HS-5 (cell line): ENCODE data around the gene WFDC10B.
"Not testable (repeated sequence)": the region's sequence is repeated elsewhere in the genome, so short reads cannot be mapped to it uniquely, and the experiment has no call there.

Experiments used
- DNase-seq: peaks from one replicate; pipeline ENCODE4 v3.0.0-alpha.2; 2012; ENCODE audit warnings: low read depth

WFDC10B gene

DNA sequence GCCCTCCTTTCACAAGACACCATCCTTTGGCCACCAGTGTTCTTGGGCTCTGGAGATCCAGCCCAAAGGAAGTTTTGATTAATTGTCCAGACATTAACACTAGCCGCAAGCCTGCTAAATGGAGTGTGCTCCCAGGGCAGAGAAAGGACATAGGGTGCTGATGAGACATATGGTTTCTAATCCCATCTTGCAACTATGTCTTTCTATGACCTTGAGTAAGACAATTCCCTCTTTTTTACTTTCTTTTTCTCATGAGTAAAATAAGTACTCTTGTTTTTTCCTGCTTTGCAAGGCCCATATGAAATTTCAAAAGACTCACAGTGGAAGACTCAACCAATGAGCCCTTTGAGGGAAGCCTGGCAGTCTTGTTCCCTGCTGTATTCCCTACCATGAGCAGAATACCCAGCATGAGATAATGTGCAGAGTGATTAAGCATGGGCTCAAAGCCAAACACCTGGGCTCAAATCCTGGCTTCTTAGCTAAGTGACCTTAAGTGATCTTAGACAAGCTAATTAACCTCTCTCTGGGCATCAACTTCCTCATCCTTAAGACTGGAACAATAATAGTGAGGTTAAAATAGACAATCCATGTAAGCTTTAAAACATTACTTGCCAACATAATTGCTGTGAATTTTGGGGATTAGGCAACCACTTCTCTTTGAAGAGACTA, at the start of gene WFDC10B:
TSS of gene WFDC10B (minus strand) at position 51 of the 669 bp plus-strand sequence. CDS start 19,027 bp downstream, outside the sequence.
- DNase-seq, result no peak

- no peak for DNase-seq
Measured at GRCh38 chr20:45752746-45753145, 47.9 kb upstream of the WFDC10B start.

DNA sequence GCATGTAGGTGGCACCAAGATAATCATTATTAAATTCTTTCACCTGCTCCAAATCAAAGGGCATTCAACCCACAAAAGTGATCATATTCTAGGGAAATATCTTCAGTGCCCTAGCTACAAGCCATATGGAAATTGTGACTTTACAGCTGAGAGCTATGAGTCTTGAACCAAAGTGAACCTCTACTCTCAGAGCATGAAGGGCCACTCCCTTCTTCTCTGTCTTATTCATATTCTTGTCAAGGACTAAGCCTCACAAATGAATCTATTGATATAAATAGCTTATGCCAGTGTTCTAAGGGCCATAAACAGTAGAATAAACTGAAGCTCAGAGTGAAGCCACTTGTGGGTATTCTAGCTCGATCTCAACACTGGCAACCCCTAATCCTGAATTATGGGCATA, 46.9 kb upstream of the WFDC10B start:
- DNase-seq, result no peak

GRCh38 chr20:45745015-45745414, 40.2 kb upstream of the WFDC10B start:
- no peak for DNase-seq

DNA sequence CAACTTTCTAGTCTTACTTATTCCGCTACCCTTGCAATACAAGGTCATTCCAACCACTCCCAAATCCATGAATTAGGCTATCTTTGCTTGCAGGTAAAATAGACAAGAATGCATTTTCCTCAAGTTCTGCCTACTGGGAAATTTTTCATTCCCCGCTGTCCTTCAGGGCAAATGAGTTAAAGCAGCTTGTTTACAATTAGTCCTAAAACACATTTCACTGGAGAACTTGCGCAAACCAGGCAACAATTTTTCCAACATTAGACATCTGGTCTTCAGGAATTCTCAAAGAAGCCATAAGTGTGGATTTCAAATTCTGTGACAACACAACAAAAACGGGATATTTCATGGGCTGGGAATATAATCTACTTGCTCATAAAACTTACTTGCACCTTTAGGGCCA, 37.8 kb upstream of the WFDC10B start:
- no peak for DNase-seq

DNA sequence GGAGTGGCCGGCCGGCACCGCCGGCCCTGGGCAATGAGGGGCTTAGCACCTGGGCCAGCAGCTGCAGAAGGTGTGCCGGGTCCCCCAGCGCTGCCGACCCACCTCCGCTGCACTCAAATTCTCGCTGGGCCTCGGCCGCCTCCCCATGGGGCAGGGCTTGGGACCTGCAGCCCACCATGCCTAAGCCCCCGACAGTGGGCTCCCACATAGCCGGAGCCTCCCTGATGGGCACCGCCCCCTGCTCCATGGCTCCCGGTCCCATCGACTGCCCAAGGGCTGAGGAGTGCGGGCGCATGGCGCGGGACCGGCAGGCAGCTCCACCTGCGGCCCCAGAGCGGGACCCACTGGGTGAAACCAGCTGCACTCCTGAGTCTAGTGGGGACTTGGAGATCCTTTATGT, 31.2 kb upstream of the WFDC10B start:
- no peak for DNase-seq

DNA sequence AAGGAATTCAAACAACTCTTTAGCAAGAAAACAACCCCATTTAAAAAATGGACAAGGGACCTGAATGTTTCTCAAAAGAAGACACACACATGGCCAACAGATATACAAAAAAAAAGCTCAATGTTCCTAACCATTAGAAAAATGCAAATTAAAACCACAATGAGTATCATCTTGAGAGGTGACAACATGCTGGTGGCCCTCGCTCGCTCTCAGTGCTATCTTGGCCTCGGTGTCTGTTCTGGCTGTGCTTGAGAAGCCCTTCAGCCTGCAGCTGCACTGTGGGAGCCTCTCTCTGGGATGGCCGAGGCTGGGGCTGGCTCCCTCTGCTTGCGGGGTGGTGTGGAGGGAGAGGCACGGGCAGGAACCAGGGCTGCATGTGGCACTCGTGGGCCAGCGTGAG, 30.7 kb upstream of the WFDC10B start:
- no peak for DNase-seq

DNA sequence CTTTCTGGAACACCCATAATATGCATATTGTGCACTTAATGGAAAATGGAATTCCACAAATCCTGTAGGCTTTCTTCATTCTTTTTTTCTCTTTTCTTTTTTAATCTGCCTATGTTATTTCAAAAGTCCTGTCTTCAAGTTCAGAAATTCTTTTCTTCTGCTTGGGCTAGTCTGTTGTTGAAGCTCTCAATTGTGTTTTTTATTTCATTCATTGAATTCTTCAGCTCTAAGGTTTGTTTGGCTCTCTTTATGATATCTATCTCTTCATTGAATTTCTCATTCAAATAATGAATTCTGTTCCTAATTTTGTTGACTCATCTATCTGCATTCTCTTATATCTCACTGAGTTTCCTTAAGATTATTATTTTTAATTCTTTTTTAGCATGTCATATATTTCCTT, 27.4 kb upstream of the WFDC10B start:
- no peak for DNase-seq

- DNase-seq, result no peak
Measured at GRCh38 chr20:45727044-45727443, 22.2 kb upstream of the WFDC10B start.

- no peak for DNase-seq
Measured at GRCh38 chr20:45725134-45725533, 20.3 kb upstream of the WFDC10B start.

- no peak for DNase-seq
Measured at GRCh38 chr20:45722047-45722446, 17.2 kb upstream of the WFDC10B start, which contains the start of gene SPINT4. TSS of gene SPINT4 (plus strand) at chr20:45722347. CDS start at chr20:45722368, 21 bp downstream.

DNA sequence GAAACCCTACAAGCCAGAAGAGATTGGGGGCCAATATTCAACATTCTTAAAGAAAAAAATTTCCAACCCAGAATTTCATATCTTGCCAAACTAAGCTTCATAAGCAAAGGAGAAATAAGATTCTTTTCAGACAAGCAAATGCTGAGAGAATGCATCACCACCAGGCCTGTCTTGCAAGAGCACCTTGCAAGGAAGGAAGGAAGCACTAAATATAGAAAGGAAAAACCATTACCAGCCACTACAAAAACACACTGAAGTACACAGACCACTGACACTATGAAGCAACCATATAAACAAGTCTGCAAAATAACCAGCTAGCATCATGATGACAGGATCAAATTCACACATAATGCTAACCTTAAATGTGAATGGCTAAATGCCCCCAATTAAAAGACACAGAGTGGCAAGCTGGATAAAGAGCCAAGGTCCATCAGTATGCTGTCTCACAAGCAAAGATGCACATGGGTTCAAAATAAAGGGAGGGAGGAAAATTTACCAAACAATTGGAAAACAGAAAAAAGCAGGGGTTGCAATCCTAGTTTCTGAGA, 11.4 kb upstream of the WFDC10B start:
- not testable (repeated sequence) for DNase-seq

DNA sequence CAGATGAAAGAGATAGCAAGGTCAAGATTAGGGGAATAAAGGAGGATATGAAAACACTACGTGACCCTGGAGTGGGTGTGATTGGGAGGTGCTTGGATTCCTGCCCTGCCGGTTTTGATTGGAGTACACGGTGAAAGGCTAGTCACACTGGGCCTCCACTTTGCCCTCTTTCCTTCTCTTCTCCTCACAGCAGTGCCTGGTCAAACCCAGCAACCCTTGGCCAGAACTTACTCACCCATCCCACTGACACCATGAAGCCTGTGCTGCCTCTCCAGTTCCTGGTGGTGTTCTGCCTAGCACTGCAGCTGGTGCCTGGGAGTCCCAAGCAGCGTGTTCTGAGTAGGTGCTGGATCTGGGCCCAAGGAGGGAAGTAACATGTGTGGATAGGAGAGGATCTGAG, 2.9 kb downstream of the WFDC10B start, which contains the start of gene WFDC13:
TSS of gene WFDC13 (plus strand) at position 166 of the 400 bp plus-strand sequence. CDS start at position 252, 86 bp downstream.
- DNase-seq, result no peak

GRCh38 chr20:45701104-45701503, 3.7 kb downstream of the WFDC10B start:
- no peak for DNase-seq

DNA sequence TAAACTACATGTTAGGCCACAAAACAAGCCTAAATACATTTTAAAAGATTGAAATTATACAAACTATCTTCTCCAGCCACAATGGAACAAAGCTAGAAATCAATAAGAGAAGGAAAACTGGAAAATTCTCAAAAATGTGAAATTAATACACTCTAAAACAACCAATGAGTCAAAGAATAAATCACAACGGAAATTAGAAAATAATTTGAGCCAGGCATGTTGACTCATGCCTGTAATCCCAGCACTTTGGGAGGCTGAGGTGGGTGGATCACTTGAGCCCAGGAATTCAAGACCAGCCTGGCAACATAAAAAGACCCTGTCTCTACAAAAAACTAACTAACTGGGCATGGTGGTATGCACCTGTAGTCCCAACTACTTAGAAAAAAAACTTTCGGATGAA, 9.3 kb downstream of the WFDC10B start:
- DNase-seq, result no peak

DNA sequence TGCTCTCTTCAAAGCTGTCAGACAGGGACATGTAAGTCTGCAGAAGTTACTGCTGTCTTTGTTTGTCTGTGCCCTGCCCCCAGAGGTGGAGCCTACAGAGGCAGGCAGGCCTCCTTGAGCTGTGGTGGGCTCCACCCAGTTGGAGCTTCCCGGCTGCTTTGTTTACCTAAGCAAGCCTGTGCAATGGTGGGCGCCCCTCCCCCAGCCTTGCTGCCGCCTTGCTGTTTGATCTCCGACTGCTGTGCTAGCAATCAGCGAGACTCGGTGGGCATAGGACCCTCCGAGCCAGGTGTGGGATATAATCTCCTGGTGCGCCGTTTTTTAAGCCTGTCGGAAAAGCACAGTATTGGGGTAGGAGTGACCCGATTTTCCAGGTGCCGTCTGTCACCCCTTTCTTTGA, 11.5 kb downstream of the WFDC10B start:
- DNase-seq, result not testable (repeated sequence)

- DNase-seq, result no peak
Measured at GRCh38 chr20:45685896-45686295, 18.9 kb downstream of the WFDC10B start.

GRCh38 chr20:45679650-45680049, 25.2 kb downstream of the WFDC10B start:
- DNase-seq, result no peak

DNA sequence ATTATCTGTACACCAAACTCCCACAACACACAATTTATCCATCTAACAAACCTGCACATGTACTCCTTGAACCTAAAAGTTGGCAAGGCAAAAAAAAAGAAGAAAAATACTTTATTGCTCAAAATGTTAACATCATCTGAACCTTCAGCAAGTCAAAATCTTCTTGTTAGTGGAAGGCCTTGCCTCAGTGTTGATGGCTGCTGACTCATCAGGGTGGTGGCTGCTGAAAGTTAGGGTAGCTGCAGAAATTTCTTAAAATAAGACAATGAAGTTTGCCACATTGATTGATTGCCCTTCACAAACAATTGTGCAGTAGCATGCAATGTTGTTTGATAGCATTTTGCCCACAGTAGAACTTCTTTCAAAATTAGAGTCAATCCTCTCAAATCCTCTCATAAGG, 32.1 kb downstream of the WFDC10B start:
- no peak for DNase-seq

DNA sequence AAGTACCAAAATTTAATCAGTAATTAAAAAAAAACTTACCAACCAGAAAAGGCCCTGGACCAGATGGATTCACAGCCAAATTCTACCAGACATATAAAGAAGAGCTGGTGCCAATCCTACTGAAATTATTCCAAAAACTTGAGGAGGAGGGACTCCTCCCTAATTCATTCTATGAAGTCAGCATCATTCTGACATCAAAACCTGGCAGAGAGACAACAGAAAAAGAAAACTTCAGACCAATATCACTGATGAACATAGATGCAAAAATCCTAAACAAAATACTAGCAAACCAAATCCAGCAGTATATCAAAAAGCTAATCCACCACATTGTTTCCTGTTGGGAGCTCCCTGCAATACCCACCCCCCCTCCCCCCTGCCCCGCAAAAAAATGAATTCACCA, 34.7 kb downstream of the WFDC10B start, which contains the start of gene WFDC11:
TSS of gene WFDC11 (minus strand) at position 101 of the 400 bp plus-strand sequence. CDS start 19,639 bp downstream, outside the sequence.
- no peak for DNase-seq

- DNase-seq, result not testable (repeated sequence)
Measured at GRCh38 chr20:45657038-45657437, 47.8 kb downstream of the WFDC10B start.

DNA sequence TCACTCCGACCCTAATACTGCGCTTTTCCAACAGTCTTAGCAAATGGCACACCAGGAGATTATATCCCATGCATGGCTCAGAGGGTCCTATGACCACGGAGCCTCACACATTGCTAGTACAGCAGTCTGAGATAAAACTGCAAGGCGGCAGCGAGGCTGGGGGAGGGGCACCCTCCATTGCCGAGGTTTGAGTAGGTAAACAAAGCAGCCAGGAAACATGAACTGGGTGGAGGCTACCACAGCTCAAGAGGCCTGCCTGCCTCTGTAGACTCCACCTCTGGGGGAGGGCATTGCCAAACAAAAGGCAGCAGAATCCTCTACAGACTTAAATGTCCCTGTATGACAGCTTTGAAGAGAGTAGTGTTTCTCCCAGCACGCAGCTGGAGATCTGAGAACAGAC, 53.1 kb downstream of the WFDC10B start:
- not testable (repeated sequence) for DNase-seq

DNA sequence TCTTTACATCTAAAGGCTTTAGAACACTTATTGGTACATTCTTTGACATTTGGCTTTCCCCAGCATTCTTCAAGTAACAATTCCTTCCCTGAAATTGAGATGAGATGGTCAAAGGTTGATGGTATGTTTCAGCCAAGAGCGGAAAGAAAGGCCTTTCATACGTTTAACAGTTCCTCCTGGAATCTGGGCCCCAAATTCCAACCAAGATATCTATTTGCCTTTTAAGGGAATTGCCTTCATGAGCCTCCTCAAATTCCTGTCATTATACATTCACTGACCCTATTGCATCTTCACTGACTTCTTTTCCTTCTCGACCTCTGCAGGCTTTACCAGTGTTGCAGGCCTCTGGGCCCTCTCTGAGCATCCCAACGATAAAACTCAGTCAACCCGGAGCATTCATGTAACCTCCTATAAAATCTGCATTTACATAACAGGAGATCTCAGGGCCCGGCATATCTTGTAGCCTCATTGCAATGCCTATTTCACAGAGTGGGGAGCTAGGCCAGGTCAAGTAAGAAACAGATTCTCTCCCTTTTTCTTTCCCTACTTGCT, 55.4 kb downstream of the WFDC10B start:
- DNase-seq, result no peak
